Renal cortex interstitium (tissue), 11 donors: Measurements from ENCODE around the gene ZNF273. TPM values are rescaled to one million over a fixed set of nuclear protein-coding genes. Genes with fewer than 3 reads are reported as not detected.

ENCODE experiments used
- DNase-seq, 11 donors: peaks; one replicate each; pipeline ENCODE4 v3.0.0-alpha.2; 2013; ENCODE audit warnings: low read depth in 9 of 11, low spot score in 4 of 11; ENCODE audit errors: extremely low read depth in 1 of 11
- polyA plus RNA-seq, 3 donors: library from polyadenylated mRNA; unstranded; fragments of 120-200 nt; gene quantifications; one replicate each; pipeline ENCODE4 v1.2.1, GENCODE V29; 2013; ENCODE audit not compliant: insufficient read length in 3 of 3

The ZNF273 gene
- polyA plus RNA-seq, 3 donors: 9.3 to 10.9 (median 9.6) TPM

GRCh38 chr7:64874562-64875250 lies 28.4 kb upstream of the ZNF273 start:
- DNase-seq: no peak

DNA sequence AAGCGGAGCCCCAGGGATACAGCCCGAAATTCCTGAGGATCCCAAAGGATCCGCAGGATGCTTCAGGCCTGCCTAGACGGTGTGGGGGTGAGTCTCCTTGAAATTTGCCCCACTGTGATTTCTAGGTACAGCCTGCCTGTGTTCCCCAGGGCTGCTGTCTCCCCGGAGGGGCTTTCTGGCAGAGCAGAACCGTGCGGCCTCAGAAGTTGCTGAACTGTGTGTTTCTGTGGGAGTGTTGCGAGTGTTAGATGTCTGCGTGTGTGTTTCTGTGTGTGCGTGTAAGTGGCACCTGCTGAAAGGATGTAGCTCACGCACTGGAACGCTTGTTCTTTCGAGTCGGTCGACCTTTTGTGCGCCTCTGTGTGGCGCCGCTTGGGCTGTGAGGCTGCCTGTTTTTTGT lies 27.8 kb upstream of the ZNF273 start:
- DNase-seq: no peak

GRCh38 chr7:64875658-64876406 lies 27.2 kb upstream of the ZNF273 start:
- DNase-seq: no peak

DNA sequence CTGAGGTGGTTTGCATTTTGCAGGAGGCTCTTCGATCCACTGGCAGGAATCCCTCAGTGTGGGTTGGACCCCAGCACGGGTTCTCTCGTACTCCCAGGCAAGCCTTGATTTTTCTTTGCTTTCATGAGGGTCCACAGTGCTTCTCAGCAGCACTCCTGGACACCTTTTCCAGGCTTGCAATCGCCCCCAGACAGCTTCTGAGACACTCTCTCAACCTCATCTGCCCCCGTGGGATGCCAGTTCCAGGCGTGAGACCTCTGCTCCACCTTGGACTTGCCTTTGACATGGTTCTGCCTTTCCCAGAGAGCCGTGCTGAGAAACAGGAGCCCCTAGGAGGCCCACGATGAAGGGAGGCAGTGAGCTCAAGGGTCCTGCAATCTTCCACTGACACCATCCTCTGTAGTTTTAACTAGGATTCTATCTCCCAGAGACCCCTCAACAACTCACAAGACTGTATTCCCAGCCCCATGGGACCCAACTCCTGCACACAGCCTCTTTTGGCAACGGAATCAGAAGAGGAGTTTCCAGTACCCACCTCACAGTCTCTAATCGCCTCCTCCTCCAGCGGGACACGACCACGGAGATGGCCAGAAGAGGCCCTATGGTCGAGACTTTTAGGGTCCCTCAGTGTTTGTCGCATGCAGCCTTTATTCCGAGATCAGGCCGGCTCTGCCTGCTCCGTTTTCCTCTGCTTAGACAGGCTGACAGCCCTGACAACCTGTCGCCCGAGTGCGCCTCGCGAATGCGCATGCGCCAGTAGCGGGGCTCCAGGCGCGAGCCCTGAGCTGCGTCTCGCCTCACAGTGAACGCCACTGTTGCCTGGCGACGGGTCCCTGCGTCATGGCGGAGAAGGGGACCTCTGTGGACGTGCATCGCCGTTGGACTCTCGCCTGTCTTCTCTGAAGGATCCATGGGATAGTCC lies 26.0 kb upstream of the ZNF273 start:
- peak in 9 of 11 donors; percentile 36 to 74 (median 57) for DNase-seq

DNA sequence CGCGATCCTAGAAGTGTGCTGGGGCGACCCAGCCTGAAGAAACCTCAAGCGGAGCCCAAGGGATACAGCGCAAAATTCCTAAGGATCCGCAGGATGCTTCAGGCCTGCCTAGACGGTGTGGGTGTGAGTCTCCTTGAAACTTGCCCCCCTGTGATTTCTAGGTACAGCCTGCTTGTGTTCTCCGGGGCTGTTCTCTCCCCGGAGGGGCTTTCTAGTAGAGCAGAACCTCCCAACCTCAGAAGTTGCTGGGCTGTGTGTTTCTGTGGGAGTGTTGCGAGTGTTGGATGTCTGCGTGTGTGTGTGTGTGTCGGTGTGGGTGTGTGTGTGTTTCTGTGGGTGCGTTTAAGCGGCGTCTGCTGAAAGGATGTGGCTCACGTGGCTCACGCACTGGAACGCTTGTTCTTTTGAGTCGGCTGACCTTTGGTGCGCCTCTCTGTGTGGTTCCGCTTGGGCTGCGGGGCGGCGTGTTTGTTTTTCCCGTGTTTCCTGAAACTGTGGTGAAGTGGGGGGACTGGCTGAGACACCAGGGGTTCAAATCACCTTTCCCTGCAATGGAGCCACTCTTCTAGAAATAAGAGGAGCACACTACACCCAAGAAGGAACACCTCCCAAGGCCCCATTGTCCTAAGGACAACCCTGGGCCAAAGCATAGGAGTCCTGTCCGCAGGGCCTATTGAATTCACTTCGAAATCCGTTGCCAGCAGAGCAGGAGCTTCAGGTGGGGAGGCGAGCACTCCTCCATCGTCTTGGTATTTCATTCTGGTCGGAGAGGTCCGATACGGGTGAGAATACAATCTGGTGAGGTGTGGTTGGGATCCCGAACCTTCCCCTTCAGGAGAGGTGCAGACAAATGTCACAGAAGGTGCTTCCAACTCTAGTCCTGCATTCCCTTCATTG lies 25.1 kb upstream of the ZNF273 start:
- no peak for DNase-seq

DNA sequence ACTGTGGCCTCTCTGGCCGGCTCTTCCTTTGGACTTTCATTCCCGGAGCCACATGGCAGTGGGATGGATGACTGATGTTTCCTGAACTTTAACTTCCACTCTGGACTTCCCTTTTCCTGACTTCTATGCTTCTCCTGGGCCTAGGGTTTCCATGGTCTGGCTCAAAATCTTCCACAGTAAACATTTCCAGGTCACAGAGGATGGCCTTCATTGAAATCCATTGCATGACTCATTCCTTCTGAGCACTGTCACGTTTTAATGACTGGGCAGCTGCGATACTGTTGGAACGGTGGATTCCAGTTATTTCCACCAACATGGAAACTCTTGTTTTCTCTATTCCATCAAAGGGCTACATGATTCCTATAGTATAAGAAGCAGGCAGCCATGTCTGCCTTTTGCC lies 24.4 kb upstream of the ZNF273 start:
- no peak for DNase-seq

DNA sequence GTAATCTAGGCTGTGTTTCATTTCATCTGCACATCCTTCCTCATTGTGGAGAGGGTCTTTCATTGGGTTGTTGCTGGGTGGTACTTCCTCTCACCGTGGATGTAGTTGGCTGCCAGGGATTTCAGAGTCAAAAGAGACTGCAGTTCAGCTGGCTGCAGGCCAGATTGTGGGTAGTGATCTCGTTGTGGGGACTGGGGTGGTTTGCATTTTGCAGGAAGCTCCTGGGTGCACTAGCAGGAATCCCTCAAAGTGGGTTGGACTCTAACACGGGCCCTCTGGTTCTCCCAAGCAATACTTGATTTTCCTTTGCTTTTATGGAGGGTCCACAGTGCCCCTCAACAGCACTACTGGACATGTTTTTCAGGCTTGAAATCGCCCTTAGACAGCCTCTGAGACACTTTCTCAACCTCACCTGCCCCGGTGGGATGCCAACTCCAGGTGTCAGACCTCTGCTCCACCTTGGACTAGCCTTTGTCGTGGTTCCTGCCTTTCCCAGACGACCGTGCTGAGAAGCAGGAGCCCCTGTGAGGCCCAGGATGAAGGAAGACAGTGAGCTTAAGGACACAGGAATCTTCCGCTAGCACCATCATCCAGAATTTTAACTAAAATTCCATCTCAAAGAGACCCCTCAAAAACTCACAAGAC lies 23.9 kb upstream of the ZNF273 start:
- DNase-seq: no peak

- DNase-seq: no peak
These were observed 23.3 kb upstream of the ZNF273 start for GRCh38 chr7:64879800-64880199.

DNA sequence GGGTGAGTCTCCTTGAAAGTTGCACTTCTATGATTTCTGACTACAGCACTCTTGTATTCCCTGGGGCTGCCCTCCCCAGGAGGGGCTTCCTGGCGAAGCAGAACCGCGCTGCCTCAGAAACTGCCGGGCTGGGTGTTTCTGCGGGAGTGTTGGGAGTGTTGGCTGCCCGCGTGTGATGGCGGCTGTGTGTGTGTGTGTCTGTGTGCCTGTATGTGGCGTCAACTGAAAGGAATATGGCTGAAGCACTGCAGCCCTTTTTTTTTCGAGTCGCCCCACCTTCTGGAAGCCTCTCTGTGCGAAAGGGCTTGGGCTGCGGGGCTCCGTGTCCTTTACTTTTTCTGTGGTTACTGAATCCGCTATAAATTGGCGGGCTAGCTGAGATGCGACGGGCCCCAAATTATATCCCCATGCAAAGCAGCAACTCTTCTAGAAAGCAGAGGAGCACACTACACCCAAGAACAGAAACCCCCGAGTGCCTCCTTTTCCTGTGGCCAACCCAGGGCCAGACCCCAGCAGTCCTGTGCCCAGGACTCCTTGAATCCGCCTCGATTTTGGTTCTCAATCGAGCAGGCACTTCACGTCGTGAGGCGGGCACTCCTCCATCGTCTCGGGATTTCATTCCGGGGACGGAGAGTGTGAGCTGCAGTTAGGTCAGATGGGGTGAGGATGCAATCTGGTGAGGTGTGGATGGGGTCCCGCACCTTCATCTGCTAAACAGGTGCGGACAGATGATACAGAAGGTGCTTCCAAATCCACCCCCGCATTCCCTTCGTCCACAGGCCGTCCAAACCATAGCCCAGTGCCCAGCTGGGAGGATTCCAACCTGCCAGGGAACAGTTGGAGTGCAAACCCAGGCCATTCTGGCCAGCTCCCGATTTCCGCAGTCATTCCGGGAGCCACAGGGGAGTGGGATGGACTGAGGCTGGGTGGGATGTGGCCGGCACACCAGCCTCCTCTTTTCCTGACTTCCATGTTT lies 22.5 kb upstream of the ZNF273 start:
- DNase-seq: no peak

DNA sequence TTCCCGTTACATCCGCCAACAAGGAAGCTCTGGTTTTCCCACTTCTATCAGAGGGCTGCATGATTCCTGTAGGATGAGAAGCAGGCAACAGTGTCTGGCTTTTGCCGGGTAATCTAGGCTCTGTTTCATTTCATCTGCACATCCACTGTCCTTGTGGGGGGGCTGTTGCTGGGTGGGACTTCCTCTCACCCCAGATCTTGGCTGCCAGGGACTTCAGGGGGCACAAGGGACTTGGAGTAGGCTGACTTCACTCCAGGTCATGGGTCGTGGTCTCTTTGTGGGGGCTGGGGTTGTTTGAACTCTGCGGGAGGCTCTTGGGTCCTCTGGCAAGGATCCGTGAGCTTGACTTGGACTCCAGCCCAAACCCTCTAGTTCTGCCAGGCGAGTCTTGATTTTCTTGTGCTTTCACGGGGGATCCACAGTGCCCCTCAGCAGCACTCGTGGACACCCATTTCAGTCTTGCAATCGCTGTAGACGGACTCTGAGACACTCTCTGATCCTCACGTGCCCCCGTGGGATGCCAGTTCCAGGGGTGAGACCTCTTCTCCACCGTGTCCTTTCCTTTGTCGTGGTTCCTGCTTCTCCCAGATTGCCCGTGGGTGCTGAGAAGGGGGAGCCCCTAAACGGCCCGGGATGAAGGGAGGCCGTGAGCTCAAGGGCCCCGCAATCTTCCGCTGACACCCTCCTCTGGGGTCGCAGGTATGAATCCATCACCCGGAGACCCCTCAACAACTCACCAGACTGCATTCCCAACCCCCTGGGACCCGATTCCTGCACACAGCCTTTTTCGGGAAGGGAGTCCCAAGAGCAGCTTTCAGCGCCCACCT lies 21.4 kb upstream of the ZNF273 start:
- no peak for DNase-seq

- DNase-seq: no peak
These were observed 20.5 kb upstream of the ZNF273 start for GRCh38 chr7:64882341-64883112.

GRCh38 chr7:64883113-64883905 lies 19.8 kb upstream of the ZNF273 start:
- no peak for DNase-seq

DNA sequence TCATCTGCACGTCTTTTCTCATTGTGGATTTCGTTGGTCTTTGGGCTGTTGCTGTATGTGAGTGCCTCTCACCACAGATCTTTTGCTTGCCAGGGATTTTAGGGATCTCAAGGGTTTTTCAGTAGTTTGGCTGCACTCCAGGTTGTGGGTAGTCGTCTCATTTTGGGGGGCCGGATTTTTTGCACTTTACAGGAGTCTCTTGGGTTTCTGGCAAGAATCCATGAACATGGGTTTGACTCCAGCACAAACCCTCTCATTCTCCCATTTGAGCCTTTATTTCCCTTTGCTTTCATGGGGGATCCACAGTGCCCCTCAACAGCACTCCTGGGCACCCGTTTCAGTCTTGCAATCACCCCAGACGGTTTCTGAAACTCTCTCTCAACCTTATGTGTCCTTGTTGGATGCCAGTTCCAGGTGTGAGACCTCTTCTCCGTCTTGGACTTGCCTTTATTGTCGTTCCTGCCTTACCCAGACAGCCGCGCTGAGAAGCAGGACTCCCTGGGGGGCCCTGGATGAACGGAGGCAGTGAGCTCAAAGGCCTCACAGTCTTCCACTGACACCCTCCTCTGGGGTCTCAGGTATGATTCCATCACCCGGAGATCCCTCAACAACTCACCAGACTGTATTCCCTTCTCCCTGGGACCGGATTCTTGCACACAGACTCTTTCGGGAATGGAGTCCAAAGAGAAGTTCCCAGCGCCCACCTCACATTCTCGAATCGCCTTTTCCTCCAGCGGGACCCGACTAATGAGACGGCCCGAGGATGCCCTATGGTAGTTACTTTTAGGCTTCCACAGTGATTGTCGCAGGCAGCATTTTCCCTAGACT lies 18.8 kb upstream of the ZNF273 start:
- DNase-seq: no peak

GRCh38 chr7:64884913-64885370 lies 18.1 kb upstream of the ZNF273 start:
- no peak for DNase-seq
